NCI-H2107 (cell line): Measurements from ENCODE around the gene PRLR.
A peak's percentile ranks its signal among the peaks of the same experiment; 100 is the strongest.
"Not testable (repeated sequence)": the region's sequence is repeated elsewhere in the genome, so short reads cannot be mapped to it uniquely, and the experiment has no call there.

Experiments
- DNase-seq: peaks from one replicate; lab custom pipeline; 2025; lab: John Stamatoyannopoulos, UW

PRLR gene

GRCh38 chr5:35127006-35127405, 103.3 kb downstream of the PRLR start:
- DNase-seq: no peak

GRCh38 chr5:35125746-35126145, 104.5 kb downstream of the PRLR start:
- DNase-seq: no peak

GRCh38 chr5:35124932-35125331, 105.4 kb downstream of the PRLR start:
- no peak for DNase-seq

DNA sequence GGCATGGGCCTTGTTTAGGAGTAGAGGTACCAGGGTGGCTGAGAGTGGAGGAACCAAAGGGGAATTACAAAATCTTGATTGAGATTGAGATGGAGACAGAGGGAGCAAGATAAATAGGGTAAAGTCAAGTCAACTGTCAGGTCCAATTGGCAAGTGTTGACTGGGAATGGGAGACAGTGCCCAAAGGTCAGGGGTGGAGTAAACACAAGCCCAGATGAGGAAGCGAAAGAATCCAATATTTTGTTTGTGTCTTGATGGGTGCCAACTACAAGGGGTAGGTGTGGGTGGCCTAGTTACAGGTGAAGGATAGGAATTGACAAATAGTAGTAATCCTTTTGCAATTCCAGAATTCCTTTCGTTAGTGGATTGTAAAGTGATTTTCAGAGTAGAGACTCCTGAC, 107.5 kb downstream of the PRLR start:
- DNase-seq: no peak

DNA sequence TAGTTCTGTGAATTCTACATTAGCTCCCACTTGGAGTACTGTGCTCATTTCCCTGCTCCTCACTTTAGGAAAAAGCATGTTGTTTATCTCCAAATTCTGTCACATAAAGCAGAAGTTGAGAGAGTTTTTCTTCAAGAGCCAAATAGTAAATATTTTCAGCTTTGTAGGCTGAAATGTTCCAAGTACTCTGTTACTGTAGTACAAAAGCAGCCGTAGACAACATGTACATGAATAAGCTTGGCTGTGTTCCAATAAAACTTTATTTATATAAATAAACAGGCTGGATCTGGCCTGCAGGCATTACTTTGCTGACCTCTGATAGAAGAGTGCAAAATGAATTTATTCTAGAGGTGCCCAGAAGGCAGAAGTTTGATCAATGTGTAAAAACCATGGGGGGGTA, 109.6 kb downstream of the PRLR start:
- no peak for DNase-seq

GRCh38 chr5:35117967-35118366, 112.3 kb downstream of the PRLR start:
- no peak for DNase-seq

- no peak for DNase-seq
Measured at GRCh38 chr5:35115920-35116319, 114.4 kb downstream of the PRLR start.

DNA sequence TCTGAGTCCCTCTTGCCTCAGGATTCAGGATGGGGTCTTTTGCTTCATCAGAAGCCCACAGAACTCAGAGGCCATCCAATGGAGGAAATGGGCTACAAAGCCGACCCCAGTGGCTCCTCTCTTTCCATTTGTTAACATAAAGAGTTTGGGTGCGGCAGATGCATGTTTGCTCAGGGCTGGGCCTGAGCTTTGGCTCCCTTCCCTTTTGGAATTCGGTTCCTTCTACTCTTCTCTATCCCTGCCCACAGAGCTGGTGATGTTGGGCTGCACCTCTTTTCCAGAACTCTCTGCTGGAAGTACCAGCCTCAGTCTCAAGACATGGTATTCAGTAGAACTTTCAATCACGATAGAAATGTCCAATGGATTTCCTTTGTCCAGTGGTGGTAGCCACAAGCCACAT, 115.6 kb downstream of the PRLR start:
- DNase-seq: no peak

- no peak for DNase-seq
Measured at GRCh38 chr5:35112300-35112699, 118.0 kb downstream of the PRLR start.

GRCh38 chr5:35104550-35104949, 125.7 kb downstream of the PRLR start:
- DNase-seq: not testable (repeated sequence)

DNA sequence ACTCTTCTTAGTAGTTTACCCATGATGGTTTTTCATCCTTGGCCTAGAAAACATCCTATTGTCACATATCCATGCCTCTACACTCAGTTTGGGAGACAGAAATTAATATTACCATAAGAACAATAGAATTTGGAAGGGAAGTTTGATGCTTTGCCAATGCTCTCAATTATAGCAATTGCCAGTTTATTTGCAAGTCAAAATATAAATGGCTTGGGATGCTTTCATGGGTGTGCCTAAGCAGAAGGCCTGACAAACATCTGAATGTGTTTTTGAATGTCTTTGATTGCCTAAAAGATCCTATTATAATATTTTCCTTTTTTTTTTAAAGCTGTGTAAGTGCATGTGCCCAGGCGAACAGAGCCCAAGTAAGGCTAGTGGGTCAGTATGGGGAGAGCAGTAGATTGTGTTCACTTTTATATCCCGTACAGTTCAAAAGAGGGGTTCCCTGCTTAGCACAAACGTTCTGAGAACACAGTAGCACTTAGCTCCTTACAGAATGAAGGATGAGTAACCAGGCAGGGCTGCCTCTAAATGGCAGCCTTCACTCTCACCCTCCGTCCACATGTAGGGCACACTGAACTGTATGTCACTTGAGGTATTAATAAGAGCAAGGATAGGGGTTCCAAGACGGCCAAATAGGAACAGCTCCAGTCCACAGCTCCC, 126.5 kb downstream of the PRLR start:
- no peak for DNase-seq

DNA sequence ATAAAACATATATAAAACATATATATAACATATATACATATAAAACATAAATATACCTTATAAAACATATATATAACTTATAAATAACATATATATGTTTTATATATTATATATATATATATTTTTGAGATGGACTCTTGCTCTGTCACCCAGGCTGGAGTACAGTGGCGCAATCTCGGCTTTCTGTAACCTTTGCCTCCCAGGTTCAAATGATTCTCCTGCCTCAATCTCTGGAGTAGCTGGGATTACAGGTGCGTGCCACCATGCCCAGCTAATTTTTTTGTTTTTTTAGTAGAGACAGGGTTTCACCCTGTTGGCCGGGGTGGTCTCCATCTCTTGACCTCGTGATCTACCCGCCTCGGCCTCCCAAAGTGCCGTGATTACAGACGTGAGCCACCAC, 128.6 kb downstream of the PRLR start:
- DNase-seq: not testable (repeated sequence)

DNA sequence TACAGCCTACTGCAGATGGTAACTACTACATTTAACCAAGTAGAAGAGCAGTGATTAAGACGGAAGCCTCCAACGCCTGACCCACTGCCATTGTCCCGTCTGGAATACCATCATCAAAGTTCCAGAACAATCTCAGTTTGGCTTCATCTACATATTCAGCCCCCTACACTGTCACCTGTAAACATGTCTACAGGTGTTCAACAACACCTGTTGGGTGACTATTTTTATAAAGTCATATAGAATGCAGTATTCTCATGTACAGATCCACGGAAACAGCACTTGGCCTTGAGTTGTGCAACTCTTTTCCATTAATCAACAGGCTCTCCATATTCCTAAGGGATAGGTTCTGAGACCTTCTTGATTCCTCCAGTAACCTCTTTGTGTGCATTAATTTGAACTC, 129.3 kb downstream of the PRLR start:
- DNase-seq: no peak

GRCh38 chr5:35098214-35098613, 132.1 kb downstream of the PRLR start:
- no peak for DNase-seq

DNA sequence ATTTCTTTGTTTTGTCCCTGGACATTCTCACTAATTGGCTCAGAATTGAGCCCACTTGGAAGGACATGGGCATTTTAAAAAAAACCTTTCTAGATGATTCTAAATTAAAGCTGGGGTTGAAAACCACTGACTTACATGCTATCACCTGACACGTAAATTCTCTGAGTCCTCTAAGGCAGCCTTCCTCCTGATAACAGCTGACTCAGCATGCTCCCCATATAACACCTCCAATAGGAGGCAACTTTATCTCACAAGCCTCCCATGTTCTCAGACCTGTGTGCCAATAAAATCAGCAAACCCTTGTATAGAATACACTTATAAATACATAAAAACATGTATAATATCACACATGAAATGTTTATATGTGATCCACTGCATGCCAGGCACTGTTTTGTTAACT, 133.4 kb downstream of the PRLR start:
- no peak for DNase-seq

DNA sequence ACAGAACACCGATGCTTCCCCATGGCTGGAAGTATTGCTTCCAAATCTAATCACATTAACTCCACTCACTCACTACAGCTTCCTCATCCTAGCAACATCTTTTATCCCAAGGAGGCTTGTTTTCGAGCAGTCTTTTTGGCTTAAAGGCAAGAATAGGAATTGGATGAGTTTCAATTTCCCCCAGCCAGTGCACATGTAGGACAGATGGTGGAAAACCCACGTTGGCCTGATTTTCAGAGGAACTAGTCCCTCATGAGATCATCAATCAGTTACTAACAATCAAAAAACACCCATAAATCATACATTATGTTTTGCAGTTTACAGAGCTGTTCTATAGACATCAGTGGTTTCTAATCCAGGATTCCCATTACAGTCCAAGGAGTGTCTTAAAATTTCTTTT, 134.1 kb downstream of the PRLR start:
- no peak for DNase-seq

GRCh38 chr5:35095366-35095765, 134.9 kb downstream of the PRLR start:
- no peak for DNase-seq

GRCh38 chr5:35094948-35095347, 135.3 kb downstream of the PRLR start:
- no peak for DNase-seq

GRCh38 chr5:35092703-35093102, 137.6 kb downstream of the PRLR start:
- no peak for DNase-seq

- DNase-seq: no peak
Measured at GRCh38 chr5:35091704-35092103, 138.6 kb downstream of the PRLR start.

- peak; percentile 1 for DNase-seq
Measured at GRCh38 chr5:35089334-35090314, 140.7 kb downstream of the PRLR start.

DNA sequence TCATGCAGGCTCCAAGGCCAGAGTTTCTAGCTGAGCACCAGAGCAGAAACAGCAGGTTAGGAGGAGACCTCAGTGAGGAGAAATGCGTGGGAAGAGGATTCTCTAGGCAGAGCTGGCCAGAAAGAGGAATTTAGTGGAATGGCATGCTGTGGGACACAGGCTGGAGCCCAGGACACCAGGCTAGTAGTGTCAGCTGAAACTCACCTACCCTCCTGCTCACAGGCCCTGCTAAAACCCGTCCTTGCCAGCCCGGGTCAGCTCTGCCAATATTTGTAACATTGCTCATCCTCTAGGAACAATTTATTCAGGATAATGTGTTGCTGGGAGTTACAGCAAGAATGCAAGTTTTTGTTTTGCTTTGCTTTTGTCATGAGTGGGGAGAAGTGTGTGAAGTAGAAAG, 142.3 kb downstream of the PRLR start:
- DNase-seq: no peak

DNA sequence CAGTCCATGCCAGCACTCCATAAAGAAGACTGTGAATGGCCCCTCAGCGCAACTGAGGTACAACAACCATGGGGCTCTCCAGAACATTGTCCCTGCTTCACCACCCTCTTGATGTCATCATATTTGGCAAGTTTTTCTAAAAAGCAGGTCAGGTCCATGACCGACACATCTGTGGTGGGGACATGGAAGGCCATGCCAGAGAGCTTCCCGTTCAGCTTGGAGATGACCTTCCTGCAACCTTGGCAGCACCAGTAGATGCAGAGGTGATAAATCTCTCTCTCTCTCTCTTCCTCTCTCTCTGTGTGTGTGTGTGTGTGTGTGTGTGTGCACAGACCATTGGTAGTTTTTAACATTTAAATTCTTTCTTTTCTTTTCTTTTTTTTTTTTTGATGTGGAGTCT, 147.1 kb downstream of the PRLR start:
- DNase-seq: no peak
